GM21526 (cell line): Measurements from ENCODE around the gene KRT86.
"Not testable (repeated sequence)": the region's sequence is repeated elsewhere in the genome, so short reads cannot be mapped to it uniquely, and the experiment has no call there.

Source experiments
- ATAC-seq: cut with Tn5 transposase; IDR thresholded peaks from one replicate; pipeline ENCODE4 v1.9.1; 2021; ENCODE audit warnings: moderate library complexity; ENCODE audit not compliant: unreplicated experiment, low FRiP score

KRT86 gene

GRCh38 chr12:52310622-52311284, 36.3 kb downstream of the KRT86 start:
- ATAC-seq, result no peak

GRCh38 chr12:52311285-52311648, 36.8 kb downstream of the KRT86 start:
- no peak for ATAC-seq

GRCh38 chr12:52312086-52312485, 37.6 kb downstream of the KRT86 start:
- ATAC-seq, result no peak

- ATAC-seq, result no peak
Observed at GRCh38 chr12:52313461-52313860, 39.0 kb downstream of the KRT86 start.

GRCh38 chr12:52313926-52314325, 39.5 kb downstream of the KRT86 start:
- no peak for ATAC-seq

GRCh38 chr12:52314511-52314910, 40.1 kb downstream of the KRT86 start:
- no peak for ATAC-seq

- ATAC-seq, result not testable (repeated sequence)
Observed at GRCh38 chr12:52315721-52316120, 41.3 kb downstream of the KRT86 start.

GRCh38 chr12:52316290-52316689, 41.8 kb downstream of the KRT86 start:
- no peak for ATAC-seq

- no peak for ATAC-seq
Observed at GRCh38 chr12:52316701-52317100, 42.3 kb downstream of the KRT86 start.

- ATAC-seq, result no peak
Observed at GRCh38 chr12:52317468-52318052, 43.1 kb downstream of the KRT86 start.

GRCh38 chr12:52318241-52318990, 44.0 kb downstream of the KRT86 start:
- no peak for ATAC-seq

GRCh38 chr12:52319097-52319496, 44.7 kb downstream of the KRT86 start:
- no peak for ATAC-seq

- no peak for ATAC-seq
Observed at GRCh38 chr12:52320784-52321400, 46.4 kb downstream of the KRT86 start, which contains the start of gene KRT83. TSS of gene KRT83 (minus strand) at chr12:52321398. CDS start at chr12:52321335, 63 bp downstream.

- ATAC-seq, result no peak
Observed at GRCh38 chr12:52321418-52321817, 47.0 kb downstream of the KRT86 start.

GRCh38 chr12:52322069-52322468, 47.6 kb downstream of the KRT86 start:
- ATAC-seq, result no peak

GRCh38 chr12:52323001-52323400, 48.6 kb downstream of the KRT86 start:
- ATAC-seq, result no peak

- no peak for ATAC-seq
Observed at GRCh38 chr12:52323416-52324152, 49.1 kb downstream of the KRT86 start.

GRCh38 chr12:52324153-52324444, 49.7 kb downstream of the KRT86 start:
- ATAC-seq, result no peak

GRCh38 chr12:52327052-52327829, 52.8 kb downstream of the KRT86 start:
- ATAC-seq, result no peak
